Ovary (tissue), 3 donors: ENCODE results near the gene CDC42BPB.

Experiments used
- POLR2A ChIP-seq: fragments of 450-650 bp; IDR thresholded peaks from one replicate; pipeline ENCODE4 v1.6.1; 2017; ENCODE audit warnings: antibody characterized with exemption, mild to moderate bottlenecking, moderate library complexity
- TF ChIP-seq, protein P1 (sequence below), 3 donors: fragments of 450-650 bp in 2 of 3; fragments of 200-600 bp in 1 of 3; IDR thresholded peaks; one replicate each; pipeline versions ENCODE4 v1.5.1 to v1.8.0; 2016 to 2022; ENCODE audit warnings: antibody characterized with exemption in 3 of 3, mild to moderate bottlenecking in 1 of 3
- donor health status: DM: no; HTN: no; CAD: no.

DNA sequence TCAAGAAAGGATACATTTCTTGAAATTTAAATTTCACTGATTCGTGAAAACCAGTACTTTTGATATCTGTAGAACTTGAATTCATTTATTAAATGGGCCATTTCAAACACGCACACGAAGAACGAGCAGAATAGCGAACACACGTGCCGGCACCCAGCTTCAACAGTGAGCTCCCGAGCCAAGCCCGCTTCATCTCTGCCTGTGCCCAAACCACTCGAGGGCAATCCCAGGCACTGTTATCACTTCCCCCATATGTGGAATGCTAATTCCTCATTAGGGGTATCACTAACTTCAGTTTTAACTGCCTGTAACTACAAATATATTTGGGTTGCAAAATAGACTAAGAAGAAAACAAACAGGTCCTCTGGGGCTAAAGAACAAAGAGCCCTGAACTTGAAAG, 86.9 kb downstream of the CDC42BPB start:
- no peak for TF ChIP-seq POLR2A
- TF ChIP-seq, protein P1, sequence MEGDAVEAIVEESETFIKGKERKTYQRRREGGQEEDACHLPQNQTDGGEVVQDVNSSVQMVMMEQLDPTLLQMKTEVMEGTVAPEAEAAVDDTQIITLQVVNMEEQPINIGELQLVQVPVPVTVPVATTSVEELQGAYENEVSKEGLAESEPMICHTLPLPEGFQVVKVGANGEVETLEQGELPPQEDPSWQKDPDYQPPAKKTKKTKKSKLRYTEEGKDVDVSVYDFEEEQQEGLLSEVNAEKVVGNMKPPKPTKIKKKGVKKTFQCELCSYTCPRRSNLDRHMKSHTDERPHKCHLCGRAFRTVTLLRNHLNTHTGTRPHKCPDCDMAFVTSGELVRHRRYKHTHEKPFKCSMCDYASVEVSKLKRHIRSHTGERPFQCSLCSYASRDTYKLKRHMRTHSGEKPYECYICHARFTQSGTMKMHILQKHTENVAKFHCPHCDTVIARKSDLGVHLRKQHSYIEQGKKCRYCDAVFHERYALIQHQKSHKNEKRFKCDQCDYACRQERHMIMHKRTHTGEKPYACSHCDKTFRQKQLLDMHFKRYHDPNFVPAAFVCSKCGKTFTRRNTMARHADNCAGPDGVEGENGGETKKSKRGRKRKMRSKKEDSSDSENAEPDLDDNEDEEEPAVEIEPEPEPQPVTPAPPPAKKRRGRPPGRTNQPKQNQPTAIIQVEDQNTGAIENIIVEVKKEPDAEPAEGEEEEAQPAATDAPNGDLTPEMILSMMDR (IDR thresholded peaks at IDR 0.05): no peak
